PC-9 (cell line): ENCODE results near the gene PRKAG2.

Experiments used
- EZH2 ChIP-seq: fragments of 200-600 bp; sonication (generic); IDR thresholded peaks from 2 replicates; pipeline ENCODE4 v1.8.0; 2017; ENCODE audit warnings: antibody characterized with exemption, low read depth
- TF ChIP-seq, protein P1 (sequence below): fragments of 200-600 bp; sonication (generic); conservative IDR thresholded peaks from 2 replicates; pipeline ENCODE4 v1.6.1; 2017; ENCODE audit warnings: mixed run types, antibody characterized with exemption, mild to moderate bottlenecking, moderate library complexity

DNA sequence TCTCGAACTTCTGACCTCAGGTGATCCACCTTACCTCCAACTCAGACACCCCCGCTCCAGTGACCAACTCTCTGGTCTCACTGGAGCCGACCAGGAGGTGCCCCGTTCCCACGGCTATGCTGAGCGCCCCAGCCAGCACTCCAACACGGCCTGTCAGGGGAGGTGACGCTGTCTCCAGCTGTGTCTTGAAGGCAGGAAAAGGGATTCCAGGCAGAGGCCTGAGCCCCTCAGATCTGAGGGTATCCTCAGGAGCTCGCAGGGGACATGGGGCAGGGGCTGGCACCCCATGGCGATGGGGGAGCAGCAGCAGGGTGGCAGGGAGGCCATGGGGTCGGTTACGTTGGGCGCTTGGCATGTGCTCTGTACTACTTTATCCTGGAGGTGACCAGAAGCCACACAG is 262.9 kb downstream of the PRKAG2 start:
- TF ChIP-seq, protein P1, sequence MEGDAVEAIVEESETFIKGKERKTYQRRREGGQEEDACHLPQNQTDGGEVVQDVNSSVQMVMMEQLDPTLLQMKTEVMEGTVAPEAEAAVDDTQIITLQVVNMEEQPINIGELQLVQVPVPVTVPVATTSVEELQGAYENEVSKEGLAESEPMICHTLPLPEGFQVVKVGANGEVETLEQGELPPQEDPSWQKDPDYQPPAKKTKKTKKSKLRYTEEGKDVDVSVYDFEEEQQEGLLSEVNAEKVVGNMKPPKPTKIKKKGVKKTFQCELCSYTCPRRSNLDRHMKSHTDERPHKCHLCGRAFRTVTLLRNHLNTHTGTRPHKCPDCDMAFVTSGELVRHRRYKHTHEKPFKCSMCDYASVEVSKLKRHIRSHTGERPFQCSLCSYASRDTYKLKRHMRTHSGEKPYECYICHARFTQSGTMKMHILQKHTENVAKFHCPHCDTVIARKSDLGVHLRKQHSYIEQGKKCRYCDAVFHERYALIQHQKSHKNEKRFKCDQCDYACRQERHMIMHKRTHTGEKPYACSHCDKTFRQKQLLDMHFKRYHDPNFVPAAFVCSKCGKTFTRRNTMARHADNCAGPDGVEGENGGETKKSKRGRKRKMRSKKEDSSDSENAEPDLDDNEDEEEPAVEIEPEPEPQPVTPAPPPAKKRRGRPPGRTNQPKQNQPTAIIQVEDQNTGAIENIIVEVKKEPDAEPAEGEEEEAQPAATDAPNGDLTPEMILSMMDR: no peak
- no peak for TF ChIP-seq EZH2
